ENCODE data around the gene FOXO1.

Gene FOXO1

GRCh38 chr13:40605573-40605972, 60.9 kb downstream of the FOXO1 start:
- DNase-seq (ENCODE audit: low spot score), result no peak

- no peak for DNase-seq (ENCODE audit: low spot score)
Observed at GRCh38 chr13:40604135-40604534, 62.3 kb downstream of the FOXO1 start.

- no peak for DNase-seq (ENCODE audit: low spot score)
Observed at GRCh38 chr13:40600149-40600751, 66.2 kb downstream of the FOXO1 start.

GRCh38 chr13:40599747-40600146, 66.7 kb downstream of the FOXO1 start:
- peak; percentile 52 for DNase-seq (ENCODE audit: low spot score)

- DNase-seq (ENCODE audit: low spot score), result no peak
Observed at GRCh38 chr13:40599124-40599523, 67.3 kb downstream of the FOXO1 start.

GRCh38 chr13:40598569-40598968, 67.9 kb downstream of the FOXO1 start:
- DNase-seq (ENCODE audit: low spot score), result no peak

- DNase-seq (ENCODE audit: low spot score), result peak; percentile 61
Observed at GRCh38 chr13:40597735-40598365, 68.6 kb downstream of the FOXO1 start.

GRCh38 chr13:40596484-40596883, 70.0 kb downstream of the FOXO1 start:
- DNase-seq (ENCODE audit: low spot score), result no peak

- DNase-seq (ENCODE audit: low spot score), result peak; percentile 45
Observed at GRCh38 chr13:40595693-40596092, 70.7 kb downstream of the FOXO1 start.

- DNase-seq (ENCODE audit: low spot score), result no peak
Observed at GRCh38 chr13:40592035-40592434, 74.4 kb downstream of the FOXO1 start.

GRCh38 chr13:40591091-40591490, 75.3 kb downstream of the FOXO1 start:
- no peak for DNase-seq (ENCODE audit: low spot score)

- no peak for DNase-seq (ENCODE audit: low spot score)
Observed at GRCh38 chr13:40590112-40590862, 76.2 kb downstream of the FOXO1 start.

GRCh38 chr13:40589285-40590109, 76.9 kb downstream of the FOXO1 start:
- peak; percentile 88 for DNase-seq (ENCODE audit: low spot score)

GRCh38 chr13:40588101-40588500, 78.3 kb downstream of the FOXO1 start:
- DNase-seq (ENCODE audit: low spot score), result peak; percentile 50

GRCh38 chr13:40586886-40587565, 79.4 kb downstream of the FOXO1 start:
- DNase-seq (ENCODE audit: low spot score), result no peak

- peak; percentile 33 for DNase-seq (ENCODE audit: low spot score)
Observed at GRCh38 chr13:40585911-40586471, 80.5 kb downstream of the FOXO1 start.

- DNase-seq (ENCODE audit: low spot score), result peak; percentile 26
Observed at GRCh38 chr13:40583738-40584137, 82.7 kb downstream of the FOXO1 start.

- no peak for DNase-seq (ENCODE audit: low spot score)
Observed at GRCh38 chr13:40582531-40582930, 83.9 kb downstream of the FOXO1 start.

- no peak for DNase-seq (ENCODE audit: low spot score)
Observed at GRCh38 chr13:40581277-40581579, 85.2 kb downstream of the FOXO1 start.

GRCh38 chr13:40580566-40581276, 85.7 kb downstream of the FOXO1 start:
- no peak for DNase-seq (ENCODE audit: low spot score)

GRCh38 chr13:40579535-40579934, 86.9 kb downstream of the FOXO1 start:
- DNase-seq (ENCODE audit: low spot score), result no peak

Measured in kidney tubule cell (primary cell).